Activated effector memory CD4-positive, alpha-beta T cell treated with anti-CD3 and anti-CD28 coated beads, Interleukin-2, amount 50 U/mL, for 16 hours (primary cell): Measurements from ENCODE around the gene ZKSCAN4.

ENCODE experiments used
- DNase-seq: peaks from one replicate; pipeline ENCODE4 v3.0.0-alpha.2; 2020

The ZKSCAN4 gene

GRCh38 chr6:28245206-28245941, 6.7 kb downstream of the ZKSCAN4 start:
- DNase-seq = no peak

GRCh38 chr6:28243946-28244345, 8.1 kb downstream of the ZKSCAN4 start:
- no peak for DNase-seq

GRCh38 chr6:28240471-28240870, 11.6 kb downstream of the ZKSCAN4 start:
- no peak for DNase-seq

- no peak for DNase-seq
Measured at GRCh38 chr6:28239636-28240035, 12.4 kb downstream of the ZKSCAN4 start.

- DNase-seq = no peak
Measured at GRCh38 chr6:28235912-28236452, 16.1 kb downstream of the ZKSCAN4 start.

- DNase-seq = no peak
Measured at GRCh38 chr6:28232785-28233184, 19.3 kb downstream of the ZKSCAN4 start.

GRCh38 chr6:28226460-28226859, 25.6 kb downstream of the ZKSCAN4 start:
- DNase-seq = no peak

- DNase-seq = peak; percentile 77
Measured at GRCh38 chr6:28225056-28225834, 26.8 kb downstream of the ZKSCAN4 start, which contains the start of gene ZSCAN9. TSS of gene ZSCAN9 (plus strand) at chr6:28225275. CDS start at chr6:28227085, 1,810 bp downstream.

- no peak for DNase-seq
Measured at GRCh38 chr6:28224131-28225055, 27.7 kb downstream of the ZKSCAN4 start.

- DNase-seq = no peak
Measured at GRCh38 chr6:28220257-28221133, 31.6 kb downstream of the ZKSCAN4 start.

- DNase-seq = peak; percentile 69
Measured at GRCh38 chr6:28218312-28219248, 33.5 kb downstream of the ZKSCAN4 start.

GRCh38 chr6:28217890-28218289, 34.2 kb downstream of the ZKSCAN4 start:
- DNase-seq = no peak

GRCh38 chr6:28215425-28215824, 36.6 kb downstream of the ZKSCAN4 start:
- DNase-seq = no peak

GRCh38 chr6:28213213-28213523, 38.9 kb downstream of the ZKSCAN4 start:
- no peak for DNase-seq

- DNase-seq = peak; percentile 68
Measured at GRCh38 chr6:28212510-28213212, 39.4 kb downstream of the ZKSCAN4 start.

- no peak for DNase-seq
Measured at GRCh38 chr6:28211840-28212509, 40.1 kb downstream of the ZKSCAN4 start.

- no peak for DNase-seq
Measured at GRCh38 chr6:28209753-28210535, 42.1 kb downstream of the ZKSCAN4 start.

GRCh38 chr6:28208111-28208659, 43.9 kb downstream of the ZKSCAN4 start:
- DNase-seq = no peak
